Measurements from ENCODE around the gene SLC6A19. TPM values are rescaled to one million over a fixed set of nuclear protein-coding genes. Genes with fewer than 3 reads are reported as not detected.

The SLC6A19 gene
- total and polyA plus RNA-seq, 12 donors = under 0.01 TPM; not detected in 11

- H3K36me3 ChIP-seq (replicated peaks in 1 of 2) = no peaks in the 10 kb centered on the region
- DNase-seq = no peak
- intact Hi-C loops (cut with DNase I) = no loop called here
- TF ChIP-seq POLR2A (IDR thresholded peaks at IDR 0.05) = no peak
- no peak for TF ChIP-seq CTCF (IDR thresholded peaks at IDR 0.05)
- H3K4me3 ChIP-seq = no peak overlapping the region
- no peaks in the 10 kb centered on the region for H3K27me3 ChIP-seq
- no peaks in the 10 kb centered on the region for H3K9me3 ChIP-seq (replicated peaks in 1 of 3)
- H3K27ac ChIP-seq = no peak overlapping the region
- no peaks in the 10 kb centered on the region for H3K4me1 ChIP-seq (replicated peaks in 1 of 2)
- WGBS, 4 donors = 69 to 89% (median 83%) methylated on average over 15 to 27 of the region's 27 CpGs
Observed at GRCh38 chr5:1222621-1223277, 21.4 kb downstream of the SLC6A19 start.

DNA sequence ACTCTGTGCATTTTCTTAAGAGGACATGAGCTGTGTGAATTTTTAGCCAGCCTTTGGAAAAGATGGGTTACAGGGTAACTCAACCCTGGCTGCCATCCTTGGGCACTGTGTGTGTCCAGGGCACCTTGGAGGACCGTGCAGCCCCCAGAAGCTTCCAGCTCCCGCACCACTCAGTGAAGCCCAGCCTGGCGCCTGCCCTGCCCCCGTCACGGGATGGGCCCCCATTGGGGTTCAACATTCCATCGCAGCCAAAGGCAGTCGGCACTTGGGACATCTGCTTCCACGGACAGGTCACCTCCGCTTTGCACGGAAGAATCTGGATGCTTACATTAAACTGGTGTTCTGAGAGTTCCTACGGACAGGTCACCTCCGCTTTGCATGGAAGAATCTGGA, 21.9 kb downstream of the SLC6A19 start:
- no peak for TF ChIP-seq CTCF (IDR thresholded peaks at IDR 0.05)
- TF ChIP-seq POLR2A (IDR thresholded peaks at IDR 0.05) = no peak
- Histone ChIP-seq H3K27me3 (no peaks in the 10 kb centered on the region), H3K4me3 (no peak overlapping the region), H3K4me1 (replicated peaks in 1 of 2) (no peaks in the 10 kb centered on the region), H3K36me3 (replicated peaks in 1 of 2) (no peaks in the 10 kb centered on the region), H3K9me3 (replicated peaks in 1 of 3) (no peaks in the 10 kb centered on the region), H3K27ac (no peak overlapping the region)
- 79 to 83% (median 80%) methylated on average over 5 to 12 of the region's 12 CpGs for WGBS, 4 donors
- intact Hi-C loops (cut with DNase I) = no loop called here
- DNase-seq = no peak

DNA sequence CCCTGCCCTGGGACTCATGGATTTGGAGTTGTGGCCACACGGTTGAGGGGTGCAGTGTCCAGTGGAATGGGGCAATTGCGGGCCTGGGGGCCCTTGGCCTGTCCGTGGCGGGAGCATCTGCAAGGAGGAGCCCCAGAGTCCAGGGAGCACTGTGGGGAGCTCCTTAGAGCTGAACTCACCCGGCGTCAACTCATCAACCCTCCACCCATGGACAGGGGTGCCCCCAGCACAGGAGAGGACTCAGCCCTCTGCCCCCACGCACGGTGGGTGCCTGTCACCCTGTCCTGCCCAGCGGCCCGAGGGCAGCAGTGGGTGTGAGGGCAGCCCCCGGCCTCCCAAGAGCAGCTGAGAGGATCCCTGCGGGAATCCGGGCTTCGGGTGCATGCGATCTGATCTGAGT, 23.2 kb downstream of the SLC6A19 start:
- H3K27me3 ChIP-seq = no peaks in the 10 kb centered on the region
- TF ChIP-seq POLR2A (IDR thresholded peaks at IDR 0.05) = no peak
- TF ChIP-seq CTCF (IDR thresholded peaks at IDR 0.05) = no peak
- 78 to 88% (median 84%) methylated on average over 9 to 15 of the region's 15 CpGs for WGBS, 4 donors
- H3K4me1 ChIP-seq (replicated peaks in 1 of 2) = no peaks in the 10 kb centered on the region
- no peak for DNase-seq
- intact Hi-C loops (cut with DNase I) = no loop called here
- no peak overlapping the region for H3K4me3 ChIP-seq
- H3K9me3 ChIP-seq (replicated peaks in 1 of 3) = no peaks in the 10 kb centered on the region
- H3K27ac ChIP-seq = no peak overlapping the region
- no peaks in the 10 kb centered on the region for H3K36me3 ChIP-seq (replicated peaks in 1 of 2)

GRCh38 chr5:1225081-1225480, 23.7 kb downstream of the SLC6A19 start, which contains the start of gene SLC6A18:
SLC6A18 (plus strand) TSS chr5:1225381; CDS start chr5:1225478, 97 bp downstream.
- Histone ChIP-seq H3K4me3 (no peak within 1 kb of the TSS), H3K36me3 (replicated peaks in 1 of 2) (no peaks in the 10 kb centered on the region), H3K27me3 (no peaks in the 10 kb centered on the region), H3K9me3 (replicated peaks in 1 of 3) (no peaks in the 10 kb centered on the region), H3K4me1 (replicated peaks in 1 of 2) (no peaks in the 10 kb centered on the region), H3K27ac (no peak within 1 kb of the TSS)
- WGBS, 4 donors = 73 to 77% (median 74%) methylated on average over 11 of the region's 11 CpGs
- intact Hi-C loops (cut with DNase I) = no loop called here
- no peak for DNase-seq
- TF ChIP-seq CTCF (IDR thresholded peaks at IDR 0.05) (no peak), POLR2A (IDR thresholded peaks at IDR 0.05) (no peak)

All from adrenal gland (tissue), 12 donors.